RWPE1 (cell line): Measurements from ENCODE around the gene CCND1.

Experiments used
- CTCF ChIA-PET: fragments of 350-600 bp; sonication (Branson Sonifier 250); formaldehyde crosslinking; extraction: SDS; loops from one replicate; lab custom pipeline; 2021; lab: Yijun Ruan, JAX
- POLR2A ChIA-PET: fragments of 400-600 bp; formaldehyde crosslinking; extraction: SDS; loops from one replicate; lab custom pipeline; 2020; ENCODE audit warnings: antibody characterized with exemption; ENCODE audit not compliant: low non-redundant PET; lab: Yijun Ruan, JAX
- DNase-seq: peaks from one replicate; pipeline ENCODE4 v3.0.0; 2012; ENCODE audit warnings: low spot score
- H3K27ac ChIP-seq: fragments of 450-650 bp; 2 replicates; pipeline ENCODE4 v1.5.1; 2017
- TF ChIP-seq, protein P1 (sequence below): fragments of 450-650 bp; conservative IDR thresholded peaks from 2 replicates; pipeline ENCODE4 v1.5.1; 2017; ENCODE audit warnings: low read depth, mild to moderate bottlenecking

CCND1 gene

DNA sequence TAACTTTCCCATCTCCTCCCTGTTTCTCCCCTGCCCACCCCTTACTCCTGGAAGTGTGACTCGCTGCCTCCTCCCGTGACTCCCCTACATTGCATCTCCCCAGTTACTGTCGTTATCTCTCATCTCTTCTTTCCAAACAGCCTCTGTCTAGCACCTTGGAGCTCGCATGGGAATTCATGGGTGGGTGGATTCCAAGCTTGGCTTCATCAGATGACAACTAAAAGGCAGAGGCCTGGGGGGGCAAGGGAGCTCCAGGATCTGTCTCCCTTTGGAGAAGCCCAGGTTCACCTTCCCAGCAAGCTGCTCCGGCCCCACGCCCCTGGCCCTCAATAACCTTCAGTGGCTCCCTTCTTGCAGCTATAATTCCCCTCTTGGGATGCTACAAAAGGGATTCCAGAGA is 6.9 kb upstream of the CCND1 start:
- TF ChIP-seq, protein P1, sequence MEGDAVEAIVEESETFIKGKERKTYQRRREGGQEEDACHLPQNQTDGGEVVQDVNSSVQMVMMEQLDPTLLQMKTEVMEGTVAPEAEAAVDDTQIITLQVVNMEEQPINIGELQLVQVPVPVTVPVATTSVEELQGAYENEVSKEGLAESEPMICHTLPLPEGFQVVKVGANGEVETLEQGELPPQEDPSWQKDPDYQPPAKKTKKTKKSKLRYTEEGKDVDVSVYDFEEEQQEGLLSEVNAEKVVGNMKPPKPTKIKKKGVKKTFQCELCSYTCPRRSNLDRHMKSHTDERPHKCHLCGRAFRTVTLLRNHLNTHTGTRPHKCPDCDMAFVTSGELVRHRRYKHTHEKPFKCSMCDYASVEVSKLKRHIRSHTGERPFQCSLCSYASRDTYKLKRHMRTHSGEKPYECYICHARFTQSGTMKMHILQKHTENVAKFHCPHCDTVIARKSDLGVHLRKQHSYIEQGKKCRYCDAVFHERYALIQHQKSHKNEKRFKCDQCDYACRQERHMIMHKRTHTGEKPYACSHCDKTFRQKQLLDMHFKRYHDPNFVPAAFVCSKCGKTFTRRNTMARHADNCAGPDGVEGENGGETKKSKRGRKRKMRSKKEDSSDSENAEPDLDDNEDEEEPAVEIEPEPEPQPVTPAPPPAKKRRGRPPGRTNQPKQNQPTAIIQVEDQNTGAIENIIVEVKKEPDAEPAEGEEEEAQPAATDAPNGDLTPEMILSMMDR: no peak
- CTCF ChIA-PET: interaction anchor here (0.6 kb wide), 2 partner anchors 46 to 533 kb away, joined by 4 read pairs; no protein-coding TSS in a partner anchor
- DNase-seq: no peak
- no peak overlapping the region for H3K27ac ChIP-seq
- POLR2A ChIA-PET: no interaction called here

- ChIA-PET POLR2A (no interaction called here), CTCF (interaction anchor here (0.6 kb wide), 1 partner anchor 534 kb away, joined by 4 read pairs; no protein-coding TSS in a partner anchor)
- DNase-seq: no peak
These were observed 6.4 kb upstream of the CCND1 start for GRCh38 chr11:69634590-69634989.

DNA sequence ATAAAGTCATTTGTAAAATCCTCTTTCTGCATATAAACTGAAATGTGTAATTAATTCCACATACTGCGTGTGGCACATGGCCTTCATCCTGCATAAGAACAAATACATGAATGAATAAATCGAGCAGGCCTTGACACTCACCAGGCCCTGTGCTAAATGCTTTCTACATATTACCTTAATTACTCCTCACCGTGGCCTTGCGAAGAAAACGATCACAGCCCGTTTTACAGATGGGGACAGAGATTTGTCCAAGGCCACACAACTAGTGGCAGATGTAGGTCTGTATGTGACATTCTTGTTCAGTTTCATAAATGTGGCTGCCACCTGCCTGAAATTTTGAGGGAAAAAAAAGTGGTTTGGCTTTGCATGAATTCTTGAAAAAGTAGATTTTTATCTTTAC is 5.8 kb upstream of the CCND1 start:
- ChIA-PET POLR2A (no interaction called here), CTCF (interaction anchor here (0.7 kb wide), 1 partner anchor 140 kb away, joined by 3 read pairs; no protein-coding TSS in a partner anchor)
- TF ChIP-seq, protein P1: no peak
- DNase-seq: no peak
- H3K27ac ChIP-seq: no peak overlapping the region

More at GRCh38 chr11:69634590-69634989, 6.4 kb upstream of the CCND1 start:
- TF ChIP-seq, protein P1: no peak
- H3K27ac ChIP-seq: no peak overlapping the region

DNA sequence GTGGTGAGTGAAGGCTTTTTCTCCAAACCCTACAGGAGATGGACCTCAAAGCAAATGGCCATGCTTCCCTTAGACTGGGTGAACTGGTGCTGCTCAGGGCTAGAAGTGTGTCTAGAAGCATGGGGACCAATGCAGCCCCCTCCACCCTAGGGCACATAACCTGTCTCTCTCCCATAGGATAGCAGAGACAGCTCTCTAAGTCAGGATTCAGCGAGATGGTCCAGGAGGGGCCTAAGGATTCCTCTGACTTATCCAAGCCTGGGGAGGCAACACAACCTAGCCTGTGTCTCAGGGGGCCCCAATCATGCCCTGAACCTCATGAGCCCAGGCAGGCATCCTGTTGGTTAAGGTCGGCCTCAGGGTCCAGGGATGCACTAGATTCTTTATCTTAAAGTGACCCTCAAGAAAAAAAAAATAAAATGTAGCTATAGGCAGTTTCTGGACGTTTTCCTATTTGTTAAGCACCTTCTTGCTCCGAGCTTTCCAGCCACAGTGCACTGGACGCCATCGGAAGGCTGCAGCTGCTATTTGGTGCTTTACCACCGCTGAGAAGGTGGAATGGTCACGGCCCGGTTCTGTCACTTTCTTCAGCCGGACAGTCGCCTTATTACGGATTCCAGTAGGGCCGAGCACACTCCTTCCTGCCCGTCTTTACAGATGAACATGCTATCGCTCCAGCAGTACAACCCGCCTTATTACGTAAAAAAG is 5.0 kb upstream of the CCND1 start:
- TF ChIP-seq, protein P1: no peak
- POLR2A ChIA-PET: no interaction called here
- H3K27ac ChIP-seq: no peak overlapping the region
- CTCF ChIA-PET: interaction anchor here (0.7 kb wide), 1 partner anchor 141 kb away, joined by 3 read pairs; no protein-coding TSS in a partner anchor
- DNase-seq: no peak

GRCh38 chr11:69636512-69637197 is 4.3 kb upstream of the CCND1 start:
- ChIA-PET CTCF (no interaction called here), POLR2A (no interaction called here)
- TF ChIP-seq, protein P1: no peak
- H3K27ac ChIP-seq: no peak overlapping the region
- DNase-seq: no peak

DNA sequence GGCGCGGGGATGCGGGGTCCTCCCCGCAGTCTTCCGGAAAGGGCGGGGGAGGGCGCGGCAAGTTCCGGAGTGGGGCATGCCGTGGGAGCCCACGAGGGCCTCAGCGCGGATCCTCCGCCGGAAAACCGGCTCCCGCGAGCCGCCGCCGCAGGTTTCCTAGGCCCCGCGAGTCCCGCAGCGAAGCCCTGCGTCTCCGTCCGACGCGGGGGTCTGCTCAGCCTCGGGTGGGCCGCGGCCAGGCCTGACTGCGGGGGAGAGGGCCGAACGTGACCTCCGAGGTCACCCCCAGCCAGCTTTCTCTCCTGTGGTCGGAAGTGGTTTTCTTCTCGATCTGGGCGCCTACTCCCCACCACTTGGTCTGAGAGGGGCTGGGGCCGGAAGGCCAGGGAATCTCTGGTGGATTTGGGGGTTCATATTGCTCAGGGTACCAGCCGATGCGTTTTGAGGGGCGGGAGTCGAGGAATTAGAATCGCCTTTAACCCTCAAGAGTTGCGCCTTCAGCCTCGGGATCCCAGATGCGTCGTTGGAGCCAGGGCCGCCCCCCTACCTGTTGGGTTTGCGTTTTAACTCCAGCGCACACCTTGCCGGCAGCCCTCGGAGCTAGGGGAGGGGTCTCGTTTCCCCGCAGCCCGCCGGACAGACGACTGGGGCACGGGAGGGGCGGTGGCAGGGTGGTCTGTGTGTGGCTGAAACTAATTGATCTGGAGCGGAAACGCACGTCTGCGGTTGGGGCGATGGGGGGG is 3.6 kb upstream of the CCND1 start:
- TF ChIP-seq, protein P1: no peak
- H3K27ac ChIP-seq: no peak overlapping the region
- POLR2A ChIA-PET: no interaction called here
- no peak for DNase-seq
- CTCF ChIA-PET: no interaction called here
